MCF 10A (cell line): ENCODE measurements around the gene SERTAD2. TPM values are rescaled to one million over a fixed set of nuclear protein-coding genes. Genes with fewer than 3 reads are reported as not detected.

ENCODE experiments used
- BruUV-seq: library from RNA; stranded (reverse); fragments of 400-500 nt; replicated peaks from 2 replicates; lab custom pipeline; 2021; lab: Mats Ljungman, UMichigan
- CTCF ChIA-PET: fragments of 300-600 bp; sonication (Branson Sonifier 250); formaldehyde crosslinking; extraction: SDS; loops from one replicate; lab custom pipeline; 2021; ENCODE audit warnings: antibody characterized with exemption, inconsistent platforms; lab: Yijun Ruan, JAX
- POLR2A ChIA-PET: fragments of 300-600, 350-650 bp; sonication (Branson Sonifier 250); formaldehyde crosslinking; extraction: SDS; loops from one replicate; lab custom pipeline; 2020; ENCODE audit warnings: antibody characterized with exemption, inconsistent platforms; lab: Yijun Ruan, JAX
- DNase-seq: peaks from one replicate; pipeline ENCODE4 v3.0.0-alpha.2; 2018; ENCODE audit not compliant: unreplicated experiment
- H3K27ac Mint-ChIP-seq: one replicate; pipeline ENCODE4 v1.8.0; 2022; ENCODE audit warnings: mild to moderate bottlenecking, low read depth, mixed read lengths; ENCODE audit not compliant: unreplicated experiment
- H3K27me3 Mint-ChIP-seq: one replicate; pipeline ENCODE4 v1.8.0; 2022; ENCODE audit warnings: mixed read lengths; ENCODE audit not compliant: insufficient read depth, unreplicated experiment
- H3K36me3 Mint-ChIP-seq: one replicate; pipeline ENCODE4 v1.8.0; 2022; ENCODE audit warnings: mild to moderate bottlenecking, moderate library complexity, mixed read lengths; ENCODE audit not compliant: insufficient read depth, unreplicated experiment
- H3K4me1 Mint-ChIP-seq: one replicate; pipeline ENCODE4 v1.8.0; 2022; ENCODE audit warnings: mixed read lengths; ENCODE audit not compliant: insufficient read depth, unreplicated experiment
- H3K4me3 Mint-ChIP-seq: one replicate; pipeline ENCODE4 v1.8.0; 2022; ENCODE audit warnings: mild to moderate bottlenecking, moderate library complexity, mixed read lengths; ENCODE audit not compliant: unreplicated experiment
- H3K9me3 Mint-ChIP-seq: one replicate; pipeline ENCODE4 v1.8.0; 2022; ENCODE audit warnings: mixed read lengths; ENCODE audit not compliant: unreplicated experiment
- CTCF ChIP-seq: fragments of 200-600 bp; IDR thresholded peaks from one replicate; pipeline ENCODE4 v1.8.0; 2022; ENCODE audit warnings: antibody characterized with exemption, mild to moderate bottlenecking; ENCODE audit not compliant: unreplicated experiment
- intact Hi-C: fragments of 100-400 bp; cut with micrococcal nuclease; formaldehyde crosslinking; loops from 2 replicates; pipeline ENCODE4 v1.14.1; 2022
- total RNA-seq: library from RNA; stranded (reverse); gene quantifications from 2 replicates; pipeline ENCODE4 v1.2.3, GENCODE V29; 2022

Gene SERTAD2
- total RNA-seq, 1 experiment from 2014 or later = 15.0 TPM

GRCh38 chr2:64623242-64623850 lies 30.4 kb downstream of the SERTAD2 start:
- ChIA-PET POLR2A (no interaction called here), CTCF (interaction anchor here (0.6 kb wide), 1 partner anchor 52 kb away, joined by 3 read pairs; no protein-coding TSS in a partner anchor)
- no peak for TF ChIP-seq CTCF
- H3K4me1 Mint-ChIP-seq = no peaks in the 10 kb centered on the region
- no TSS peak for BruUV-seq
- no peak overlapping the region for H3K27ac Mint-ChIP-seq
- no peak overlapping the region for H3K4me3 Mint-ChIP-seq
- H3K36me3 Mint-ChIP-seq = peaks cover 6% of the 10 kb centered on the region
- intact Hi-C loops = no loop called here
- no peaks in the 10 kb centered on the region for H3K27me3 Mint-ChIP-seq
- H3K9me3 Mint-ChIP-seq = no peaks in the 10 kb centered on the region
- DNase-seq = no peak

DNA sequence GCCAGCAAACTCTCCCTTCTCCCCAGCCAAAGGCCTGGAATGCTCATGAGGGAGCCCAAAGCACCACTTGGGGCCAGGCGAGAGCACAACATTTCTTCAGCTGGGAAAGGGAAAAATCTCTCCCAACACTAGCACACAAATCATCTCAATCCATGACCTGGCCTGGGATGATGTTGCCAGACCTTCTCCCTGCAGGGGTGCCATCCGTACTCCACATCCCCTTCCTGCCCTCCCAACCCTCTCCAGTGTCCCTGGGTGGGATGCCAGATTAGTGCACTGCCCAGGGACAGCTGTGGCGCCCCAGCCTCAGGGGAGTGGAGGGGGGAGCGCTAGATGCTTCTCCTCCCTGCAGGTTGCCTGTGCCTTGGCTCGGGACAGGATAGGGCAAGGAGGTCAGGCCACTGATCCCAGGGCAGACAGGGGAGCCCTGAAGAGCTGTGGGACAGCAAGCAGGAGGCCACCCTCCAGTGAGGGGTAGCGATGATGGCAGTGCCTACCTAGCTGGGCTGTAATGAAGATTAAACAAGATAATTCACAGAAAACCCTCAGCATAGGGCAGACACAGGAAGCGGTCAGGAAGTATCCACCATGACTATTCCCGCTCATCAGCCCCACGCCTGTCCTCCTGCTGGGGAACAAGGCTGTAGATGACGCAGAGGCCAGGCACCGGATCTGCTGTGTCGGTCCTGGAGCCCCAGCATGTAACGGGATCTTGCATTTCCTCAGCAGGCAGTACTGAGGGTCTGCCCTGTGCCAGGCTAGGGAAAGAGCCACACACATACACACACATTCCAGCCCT lies 31.1 kb downstream of the SERTAD2 start:
- no peak for DNase-seq
- ChIA-PET POLR2A (interaction anchor here (1.2 to 1.7 kb wide), 2 partner anchors 23 to 30 kb away, joined by 3 to 6 read pairs; no protein-coding TSS in a partner anchor), CTCF (interaction anchor here (1.1 kb wide), 1 partner anchor 23 kb away, joined by 7 read pairs; no protein-coding TSS in a partner anchor)
- intact Hi-C loops = no loop called here
- BruUV-seq = no TSS peak
- Mint-ChIP-seq H3K27ac (no peak overlapping the region), H3K9me3 (no peaks in the 10 kb centered on the region), H3K27me3 (no peaks in the 10 kb centered on the region), H3K36me3 (peaks cover 6% of the 10 kb centered on the region), H3K4me1 (peaks cover 5% of the 10 kb centered on the region), H3K4me3 (no peak overlapping the region)
- peak; percentile 10 for TF ChIP-seq CTCF

- H3K27me3 Mint-ChIP-seq = no peaks in the 10 kb centered on the region
- no peak overlapping the region for H3K4me3 Mint-ChIP-seq
- H3K9me3 Mint-ChIP-seq = no peaks in the 10 kb centered on the region
- ChIA-PET CTCF (no interaction called here), POLR2A (interaction anchor here (0.7 kb wide), 1 partner anchor 22 kb away, joined by 3 read pairs; no protein-coding TSS in a partner anchor)
- no peak for TF ChIP-seq CTCF
- DNase-seq = no peak
- intact Hi-C loops = no loop called here
- H3K27ac Mint-ChIP-seq = no peak overlapping the region
- H3K4me1 Mint-ChIP-seq = peaks cover 11% of the 10 kb centered on the region
- H3K36me3 Mint-ChIP-seq = peaks cover 6% of the 10 kb centered on the region
- BruUV-seq = no TSS peak
These were observed 33.1 kb downstream of the SERTAD2 start for GRCh38 chr2:64620661-64621060.

- DNase-seq = no peak
- H3K27ac Mint-ChIP-seq = no peak overlapping the region
- POLR2A ChIA-PET = interaction anchor here (0.6 to 1.6 kb wide), 5 partner anchors 12 to 18 kb away, joined by 3 to 4 read pairs (median 3); no protein-coding TSS in a partner anchor
- no peaks in the 10 kb centered on the region for H3K27me3 Mint-ChIP-seq
- CTCF ChIA-PET = interaction anchor here (0.6 to 1.6 kb wide), 6 partner anchors 9 to 482 kb away, joined by 3 to 5 read pairs (median 3); no protein-coding TSS in a partner anchor
- intact Hi-C loops = no loop called here
- no peak for TF ChIP-seq CTCF
- peaks cover 11% of the 10 kb centered on the region for H3K4me1 Mint-ChIP-seq
- H3K36me3 Mint-ChIP-seq = peaks cover 3% of the 10 kb centered on the region
- H3K4me3 Mint-ChIP-seq = no peak overlapping the region
- no TSS peak for BruUV-seq
- no peaks in the 10 kb centered on the region for H3K9me3 Mint-ChIP-seq
These were observed 36.0 kb downstream of the SERTAD2 start for GRCh38 chr2:64617631-64618151.
